GM19099 (cell line): ENCODE results near the gene R3HDM4.
A peak's percentile ranks its signal among the peaks of the same experiment; 100 is the strongest.

Source experiments
- POLR2A ChIP-seq: IDR thresholded peaks from 3 replicates; pipeline ENCODE4 v1.6.1; 2011; ENCODE audit warnings: low read depth; ENCODE audit not compliant: insufficient read length; ENCODE audit errors: extremely low read depth

The R3HDM4 gene

GRCh38 chr19:940591-941291 is 27.7 kb upstream of the R3HDM4 start:
- no peak for TF ChIP-seq POLR2A

GRCh38 chr19:939922-940321 is 26.9 kb upstream of the R3HDM4 start:
- no peak for TF ChIP-seq POLR2A

- TF ChIP-seq POLR2A = no peak
Measured at GRCh38 chr19:939439-939838, 26.4 kb upstream of the R3HDM4 start.

GRCh38 chr19:938233-938923 is 25.4 kb upstream of the R3HDM4 start:
- TF ChIP-seq POLR2A = no peak

GRCh38 chr19:937259-937694 is 24.3 kb upstream of the R3HDM4 start:
- no peak for TF ChIP-seq POLR2A

GRCh38 chr19:936175-936546 is 23.1 kb upstream of the R3HDM4 start:
- no peak for TF ChIP-seq POLR2A

GRCh38 chr19:934865-935479 is 22.0 kb upstream of the R3HDM4 start:
- TF ChIP-seq POLR2A = no peak

GRCh38 chr19:934197-934840 is 21.3 kb upstream of the R3HDM4 start:
- TF ChIP-seq POLR2A = no peak

- TF ChIP-seq POLR2A = no peak
Measured at GRCh38 chr19:933553-933882, 20.5 kb upstream of the R3HDM4 start.

- TF ChIP-seq POLR2A = no peak
Measured at GRCh38 chr19:932648-933552, 19.9 kb upstream of the R3HDM4 start.

- peak; percentile 30 for TF ChIP-seq POLR2A
Measured at GRCh38 chr19:931860-932647, 19.0 kb upstream of the R3HDM4 start.

GRCh38 chr19:929891-930258 is 16.9 kb upstream of the R3HDM4 start:
- TF ChIP-seq POLR2A = no peak

GRCh38 chr19:929203-929890 is 16.3 kb upstream of the R3HDM4 start:
- no peak for TF ChIP-seq POLR2A

- no peak for TF ChIP-seq POLR2A
Measured at GRCh38 chr19:928471-929202, 15.6 kb upstream of the R3HDM4 start.
